Measurements from ENCODE around the gene GABARAP.
A peak's percentile ranks its signal among the peaks of the same experiment; 100 is the strongest.

Gene GABARAP

GRCh38 chr17:7224661-7225111, 17.6 kb downstream of the GABARAP start:
- no peak overlapping the region for H3K4me3 ChIP-seq (replicated peaks; ENCODE audit: low read depth, low read length)
- TF ChIP-seq, protein P1, sequence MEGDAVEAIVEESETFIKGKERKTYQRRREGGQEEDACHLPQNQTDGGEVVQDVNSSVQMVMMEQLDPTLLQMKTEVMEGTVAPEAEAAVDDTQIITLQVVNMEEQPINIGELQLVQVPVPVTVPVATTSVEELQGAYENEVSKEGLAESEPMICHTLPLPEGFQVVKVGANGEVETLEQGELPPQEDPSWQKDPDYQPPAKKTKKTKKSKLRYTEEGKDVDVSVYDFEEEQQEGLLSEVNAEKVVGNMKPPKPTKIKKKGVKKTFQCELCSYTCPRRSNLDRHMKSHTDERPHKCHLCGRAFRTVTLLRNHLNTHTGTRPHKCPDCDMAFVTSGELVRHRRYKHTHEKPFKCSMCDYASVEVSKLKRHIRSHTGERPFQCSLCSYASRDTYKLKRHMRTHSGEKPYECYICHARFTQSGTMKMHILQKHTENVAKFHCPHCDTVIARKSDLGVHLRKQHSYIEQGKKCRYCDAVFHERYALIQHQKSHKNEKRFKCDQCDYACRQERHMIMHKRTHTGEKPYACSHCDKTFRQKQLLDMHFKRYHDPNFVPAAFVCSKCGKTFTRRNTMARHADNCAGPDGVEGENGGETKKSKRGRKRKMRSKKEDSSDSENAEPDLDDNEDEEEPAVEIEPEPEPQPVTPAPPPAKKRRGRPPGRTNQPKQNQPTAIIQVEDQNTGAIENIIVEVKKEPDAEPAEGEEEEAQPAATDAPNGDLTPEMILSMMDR (IDR thresholded peaks at IDR 0.05; ENCODE audit: low read depth, low read length, missing control alignments), result no peak
- DNase-seq (ENCODE audit: extremely low read depth, low read depth), result no peak

GRCh38 chr17:7224110-7224509, 18.1 kb downstream of the GABARAP start:
- DNase-seq (ENCODE audit: extremely low read depth, low read depth), result no peak

DNA sequence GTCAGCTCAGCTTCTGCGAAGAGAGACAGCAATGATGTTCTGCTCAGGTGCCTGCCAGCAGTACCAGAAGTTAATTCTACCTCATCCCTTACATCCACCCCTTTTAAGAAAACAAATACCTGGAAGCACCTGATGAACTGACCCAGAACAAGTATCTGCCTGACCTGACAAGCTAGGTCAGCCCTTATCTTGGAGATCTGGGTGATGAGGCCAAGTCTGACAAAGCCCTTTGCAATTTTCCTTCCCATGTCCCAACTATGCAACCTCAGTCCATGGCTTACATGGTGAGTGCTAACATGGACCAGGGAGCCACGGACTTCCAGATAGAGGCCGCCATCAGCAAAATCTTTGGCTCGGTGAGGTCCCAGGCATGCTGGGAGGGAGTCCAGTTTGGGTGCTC, 18.9 kb downstream of the GABARAP start:
- TF ChIP-seq, protein P1 (IDR thresholded peaks at IDR 0.05; ENCODE audit: low read depth, low read length, missing control alignments), result no peak
- no peak overlapping the region for H3K4me3 ChIP-seq (replicated peaks; ENCODE audit: low read depth, low read length)
- DNase-seq (ENCODE audit: extremely low read depth, low read depth), result no peak

More at GRCh38 chr17:7224110-7224509, 18.1 kb downstream of the GABARAP start:
- H3K4me3 ChIP-seq (replicated peaks; ENCODE audit: low read depth, low read length), result no peak overlapping the region
- TF ChIP-seq, protein P1 (IDR thresholded peaks at IDR 0.05; ENCODE audit: low read depth, low read length, missing control alignments), result no peak

- H3K4me3 ChIP-seq (replicated peaks; ENCODE audit: low read depth, low read length), result no peak overlapping the region
- TF ChIP-seq, protein P1 (IDR thresholded peaks at IDR 0.05; ENCODE audit: low read depth, low read length, missing control alignments), result no peak
- no peak for DNase-seq (ENCODE audit: extremely low read depth, low read depth)
These were observed 19.3 kb downstream of the GABARAP start for GRCh38 chr17:7222972-7223292.

DNA sequence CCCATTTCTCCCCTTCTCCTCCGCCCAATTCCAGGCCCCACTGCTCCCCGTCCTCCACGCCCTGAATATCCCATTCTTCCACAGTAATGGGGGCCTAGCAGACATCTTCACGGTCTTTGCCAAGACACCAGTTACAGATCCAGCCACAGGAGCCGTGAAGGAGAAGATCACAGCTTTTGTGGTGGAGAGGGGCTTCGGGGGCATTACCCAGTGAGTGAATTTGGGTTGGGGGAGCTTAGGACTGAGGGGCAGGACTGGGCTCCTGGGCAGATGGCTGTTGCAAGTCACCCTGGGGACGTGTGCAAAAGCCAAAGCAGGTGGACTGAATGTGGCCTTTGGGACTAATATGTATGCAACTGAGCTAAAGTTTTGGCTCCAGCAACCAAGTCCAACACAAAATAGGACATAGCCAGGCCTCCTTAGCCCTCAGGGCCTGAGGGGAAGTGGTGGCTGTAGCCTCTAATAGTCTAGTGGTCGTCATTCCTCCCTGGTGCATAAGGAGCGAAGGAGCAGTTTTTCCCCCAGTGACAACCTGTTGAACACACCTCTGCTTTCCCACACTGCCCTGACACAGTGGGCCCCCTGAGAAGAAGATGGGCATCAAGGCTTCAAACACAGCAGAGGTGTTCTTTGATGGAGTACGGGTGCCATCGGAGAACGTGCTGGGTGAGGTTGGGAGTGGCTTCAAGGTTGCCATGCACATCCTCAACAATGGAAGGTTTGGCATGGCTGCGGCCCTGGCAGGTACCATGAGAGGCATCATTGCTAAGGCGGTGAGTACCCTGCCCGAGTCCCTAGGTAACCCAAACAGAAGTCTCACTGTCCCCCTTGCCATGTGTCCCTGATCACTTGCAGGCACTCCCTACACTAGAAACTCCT, 19.9 kb downstream of the GABARAP start:
- TF ChIP-seq, protein P1 (IDR thresholded peaks at IDR 0.05; ENCODE audit: low read depth, low read length, missing control alignments), result no peak
- H3K4me3 ChIP-seq (replicated peaks; ENCODE audit: low read depth, low read length), result no peak overlapping the region
- no peak for DNase-seq (ENCODE audit: extremely low read depth, low read depth)

GRCh38 chr17:7221278-7222092, 20.8 kb downstream of the GABARAP start:
- DNase-seq (ENCODE audit: extremely low read depth, low read depth), result no peak
- H3K4me3 ChIP-seq (replicated peaks; ENCODE audit: low read depth, low read length), result peak overlapping the region; percentile 83
- TF ChIP-seq, protein P1 (IDR thresholded peaks at IDR 0.05; ENCODE audit: low read depth, low read length, missing control alignments), result no peak

Data from HFF-Myc (cell line).